H9 (cell line): ENCODE results near the gene CLMP. TPM values are rescaled to one million over a fixed set of nuclear protein-coding genes. Genes with fewer than 3 reads are reported as not detected.

Experiments used
- DNase-seq: peaks from one replicate; pipeline ENCODE4 v3.0.0-alpha.2; 2017
- H2AFZ ChIP-seq: one replicate; pipeline ENCODE4 v1.6.1; 2013; ENCODE audit warnings: mild to moderate bottlenecking, low read length, control low read depth, moderate library complexity
- H2AK5ac ChIP-seq: 2 replicates; pipeline ENCODE4 v1.6.1; 2013; ENCODE audit warnings: low read length, control low read depth, mixed read lengths; ENCODE audit not compliant: insufficient read length
- H2BK120ac ChIP-seq: one replicate; pipeline ENCODE4 v1.6.1; 2013; ENCODE audit warnings: low read depth, mild to moderate bottlenecking, low read length, control low read depth, inconsistent platforms; ENCODE audit not compliant: poor library complexity, severe bottlenecking
- H2BK12ac ChIP-seq: 2 replicates; pipeline ENCODE4 v1.6.1; 2013; ENCODE audit warnings: low read length, control low read depth, mixed read lengths, low read depth; ENCODE audit not compliant: insufficient read length
- H2BK15ac ChIP-seq: 2 replicates; pipeline ENCODE4 v1.6.1; 2013; ENCODE audit warnings: low read depth, low read length, control low read depth
- H2BK20ac ChIP-seq: one replicate; pipeline ENCODE4 v1.6.1; 2013; ENCODE audit warnings: low read depth, mild to moderate bottlenecking, low read length, control low read depth, inconsistent platforms; ENCODE audit not compliant: poor library complexity, severe bottlenecking
- H2BK5ac ChIP-seq: 2 replicates; pipeline ENCODE4 v1.6.1; 2013; ENCODE audit warnings: low read length, control low read depth, mixed read lengths; ENCODE audit not compliant: insufficient read length
- H3K14ac ChIP-seq: 2 replicates; pipeline ENCODE4 v1.6.1; 2013; ENCODE audit warnings: low read length, control low read depth; ENCODE audit not compliant: insufficient read depth
- H3K18ac ChIP-seq: 2 replicates; pipeline ENCODE4 v1.6.1; 2013; ENCODE audit warnings: low read depth, mild to moderate bottlenecking, mixed read lengths, low read length, control low read depth; ENCODE audit not compliant: insufficient read length
- H3K23ac ChIP-seq: 2 replicates; pipeline ENCODE4 v1.6.1; 2013; ENCODE audit warnings: low read length, control low read depth, mixed read lengths, low read depth; ENCODE audit not compliant: insufficient read length
- H3K23me2 ChIP-seq: 2 replicates; pipeline ENCODE4 v1.6.1; 2013; ENCODE audit warnings: low read depth, mild to moderate bottlenecking, mixed read lengths, low read length, control low read depth; ENCODE audit not compliant: insufficient read length, poor library complexity, severe bottlenecking
- H3K27ac ChIP-seq: 2 replicates; pipeline ENCODE4 v1.5.1; 2013; ENCODE audit warnings: low read length, control low read depth, mixed read lengths, low read depth; ENCODE audit not compliant: insufficient read length
- H3K27me3 ChIP-seq: 2 replicates; pipeline ENCODE4 v1.6.1; 2013; ENCODE audit warnings: low read length, control low read depth, inconsistent platforms; ENCODE audit not compliant: insufficient read depth
- H3K4ac ChIP-seq: 2 replicates; pipeline ENCODE4 v1.6.1; 2013; ENCODE audit warnings: low read depth, mild to moderate bottlenecking, control low read depth, inconsistent platforms, low read length, moderate library complexity
- H3K4me1 ChIP-seq: 2 replicates; pipeline ENCODE4 v1.6.1; 2013; ENCODE audit warnings: low read length, control low read depth, inconsistent platforms; ENCODE audit not compliant: insufficient read depth
- H3K4me2 ChIP-seq: 2 replicates; pipeline ENCODE4 v1.6.1; 2013; ENCODE audit warnings: low read length, control low read depth, mixed read lengths; ENCODE audit not compliant: insufficient read length, insufficient read depth
- H3K56ac ChIP-seq: 2 replicates; pipeline ENCODE4 v1.6.1; 2013; ENCODE audit warnings: low read depth, mild to moderate bottlenecking, mixed read lengths, low read length, control low read depth; ENCODE audit not compliant: insufficient read length
- H3K79me1 ChIP-seq: 2 replicates; pipeline ENCODE4 v1.6.1; 2013; ENCODE audit warnings: low read depth, mild to moderate bottlenecking, moderate library complexity, low read length, control low read depth, inconsistent platforms; ENCODE audit not compliant: insufficient read depth, poor library complexity, severe bottlenecking
- H3K79me2 ChIP-seq: 2 replicates; pipeline ENCODE4 v1.6.1; 2013; ENCODE audit warnings: low read length, control low read depth, inconsistent platforms; ENCODE audit not compliant: insufficient read depth
- H3K9ac ChIP-seq: 2 replicates; pipeline ENCODE4 v1.6.1; 2013; ENCODE audit warnings: low read length, control low read depth, mixed read lengths; ENCODE audit not compliant: insufficient read length; ENCODE audit errors: extremely low read depth
- H3K9me3 ChIP-seq: one replicate; pipeline ENCODE4 v1.6.1; 2013; ENCODE audit warnings: low read depth, low read length, inconsistent platforms; ENCODE audit not compliant: control insufficient read depth
- H3T11ph ChIP-seq: one replicate; pipeline ENCODE4 v1.6.1; 2013; ENCODE audit warnings: mild to moderate bottlenecking, low read length, control low read depth, inconsistent platforms
- H4K20me1 ChIP-seq: one replicate; pipeline ENCODE4 v1.6.1; 2013; ENCODE audit not compliant: control insufficient read depth, insufficient read length, insufficient read depth
- H4K5ac ChIP-seq: 2 replicates; pipeline ENCODE4 v1.6.1; 2013; ENCODE audit warnings: low read depth, mild to moderate bottlenecking, mixed read lengths, low read length, control low read depth; ENCODE audit not compliant: insufficient read length
- H4K8ac ChIP-seq: replicated peaks from 2 replicates; pipeline ENCODE4 v1.6.1; 2013; ENCODE audit warnings: low read length, control low read depth, mixed read lengths, low read depth; ENCODE audit not compliant: insufficient read length
- H4K91ac ChIP-seq: 2 replicates; pipeline ENCODE4 v1.6.1; 2013; ENCODE audit warnings: low read depth, mild to moderate bottlenecking, moderate library complexity, mixed read lengths, low read length, control low read depth; ENCODE audit not compliant: insufficient read length
- H3K27ac Mint-ChIP-seq, 3 experiments: 2 replicates in 2 of 3; 3 replicates in 1 of 3; pipeline ENCODE4 v1.8.0; 2020 to 2021; ENCODE audit warnings: mixed read lengths in 3 of 3, mild to moderate bottlenecking in 1 of 3, moderate library complexity in 1 of 3
- H3K27me3 Mint-ChIP-seq: 2 replicates; pipeline ENCODE4 v1.8.0; 2021; ENCODE audit warnings: low read depth, mild to moderate bottlenecking, moderate library complexity, mixed read lengths
- H3K36me3 Mint-ChIP-seq, 3 experiments: 2 replicates in 2 of 3; 3 replicates in 1 of 3; pipeline ENCODE4 v1.8.0; 2020 to 2021; ENCODE audit warnings: low read depth in 3 of 3, mixed read lengths in 3 of 3; ENCODE audit not compliant: insufficient read depth in 1 of 3
- H3K4me1 Mint-ChIP-seq, 2 experiments: 2 replicates each; pipeline ENCODE4 v1.8.0; 2020; ENCODE audit warnings: mixed read lengths in 2 of 2
- H3K4me3 Mint-ChIP-seq, 2 experiments: 2 replicates in 1 of 2; 3 replicates in 1 of 2; pipeline ENCODE4 v1.8.0; 2020 to 2021; ENCODE audit warnings: mild to moderate bottlenecking in 2 of 2, mixed read lengths in 2 of 2, moderate library complexity in 1 of 2
- H3K9me3 Mint-ChIP-seq, 2 experiments: 2 replicates in 1 of 2; 3 replicates in 1 of 2; pipeline ENCODE4 v1.8.0; 2020; ENCODE audit warnings: mild to moderate bottlenecking in 2 of 2, mixed read lengths in 2 of 2, moderate library complexity in 1 of 2
- CTCF ChIP-seq: fragments of 200-600 bp; sonication (generic); conservative IDR thresholded peaks from 3 replicates; pipeline ENCODE4 v1.8.0; 2021; ENCODE audit warnings: antibody characterized with exemption, mild to moderate bottlenecking
- WGBS: extraction: QIAGEN DNeasy Blood & Tissue Kit; methylation state at CpG from one replicate; pipeline ENCODE4 v1.1.7; 2013; ENCODE audit warnings: missing lambda C conversion rate, low lambda C conversion rate, mixed read lengths; ENCODE audit not compliant: insufficient read length; ENCODE audit errors: extremely low coverage; 5-methylcytosine and 5-hydroxymethylcytosine counted together
- total RNA-seq: library from RNA; stranded (reverse); gene quantifications from 2 replicates; pipeline ENCODE4 v1.2.1, GENCODE V29; 2021

CLMP gene
- total RNA-seq, 1 experiment from 2014 or later, result 13.8 TPM

GRCh38 chr11:123196060-123196714 is 1.1 kb upstream of the CLMP start:
- no peak overlapping the region for H3K9ac ChIP-seq
- peak overlapping the region; percentile 67 for H3K4me2 ChIP-seq
- peaks cover 3% of the 10 kb centered on the region; the same call in 1 of the 2 replicates for H3K79me2 ChIP-seq
- peak overlapping the region; percentile 36 for H3K18ac ChIP-seq
- no peak overlapping the region for H3K23ac ChIP-seq
- no peak overlapping the region for H3K27ac ChIP-seq
- H4K91ac ChIP-seq, result no peak overlapping the region
- H3K56ac ChIP-seq, result no peak overlapping the region
- Mint-ChIP-seq H3K4me1 (peaks cover 50 to 55% of the 10 kb centered on the region in 2 experiments), H3K27me3 (peaks cover 39% of the 10 kb centered on the region), H3K4me3 (peak overlapping the region; percentile 60 to 78), H3K27ac (peak overlapping the region in 1 of 3 experiments; percentile 93; a peak in 3 of 7 replicates), H3K9me3 (no peaks in the 10 kb centered on the region), H3K36me3 (peaks cover 6 to 18% (median 9%) of the 10 kb centered on the region in 3 experiments; a peak in 6 of 7 replicates)
- peak; percentile 78 for DNase-seq
- H3K4ac ChIP-seq, result no peak overlapping the region
- no peaks in the 10 kb centered on the region for H4K20me1 ChIP-seq
- H4K8ac ChIP-seq, result no peak overlapping the region
- H3T11ph ChIP-seq, result no peak overlapping the region
- H3K14ac ChIP-seq, result peak overlapping the region; percentile 57
- H2BK20ac ChIP-seq, result no peak overlapping the region
- H2BK120ac ChIP-seq, result no peak overlapping the region
- no peaks in the 10 kb centered on the region for H3K79me1 ChIP-seq
- no peaks in the 10 kb centered on the region for H3K9me3 ChIP-seq
- peaks cover 22% of the 10 kb centered on the region for H3K4me1 ChIP-seq
- H2BK12ac ChIP-seq, result no peak overlapping the region
- TF ChIP-seq CTCF, result no peak
- H2BK15ac ChIP-seq, result no peak overlapping the region
- H4K5ac ChIP-seq, result no peak overlapping the region
- peaks cover 22% of the 10 kb centered on the region for H3K23me2 ChIP-seq
- no peak overlapping the region for H2AK5ac ChIP-seq
- H2BK5ac ChIP-seq, result no peak overlapping the region
- WGBS, result no CpG with 5 or more reads among the region's 34 CpGs
- H2AFZ ChIP-seq, result no peak overlapping the region
- H3K27me3 ChIP-seq, result no peaks in the 10 kb centered on the region; the same call in 1 of the 2 replicates
